GM12892 (cell line): ENCODE measurements around the gene SH3TC2.

Experiments used
- POLR2A ChIP-seq: IDR thresholded peaks from 2 replicates; pipeline ENCODE4 v1.6.1; 2011; ENCODE audit warnings: low read depth, low read length, control low read depth
- POLR2AphosphoS5 ChIP-seq: IDR thresholded peaks from 2 replicates; pipeline ENCODE4 v1.6.1; 2011; ENCODE audit warnings: low read depth, low read length, control low read depth

GRCh38 chr5:148996270-148996669 lies 66.6 kb downstream of the SH3TC2 start:
- TF ChIP-seq POLR2AphosphoS5 = no peak
- TF ChIP-seq POLR2A = no peak
